ENCODE measurements around the gene ESF1.
"Not testable (repeated sequence)": the region's sequence is repeated elsewhere in the genome, so short reads cannot be mapped to it uniquely, and the experiment has no call there.

Gene ESF1

DNA sequence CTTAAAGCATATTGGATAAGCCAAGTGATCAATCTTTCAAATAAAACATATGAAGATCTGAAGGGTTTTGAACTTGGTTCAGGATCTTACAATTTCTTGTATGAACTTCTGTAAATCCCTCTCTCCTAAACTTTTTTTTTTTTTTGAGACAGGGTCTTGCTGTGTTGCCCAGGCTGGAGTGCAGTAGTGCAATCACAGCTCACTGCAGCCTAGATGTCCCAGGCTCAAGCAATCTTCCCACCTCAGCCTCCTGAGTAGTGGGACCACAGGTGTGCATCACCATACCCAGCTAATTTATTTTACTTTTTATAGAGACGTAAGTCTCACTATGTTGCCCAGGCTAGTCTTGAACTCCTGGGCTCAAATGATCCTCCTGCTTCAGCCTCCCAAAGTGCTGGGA lies 46.5 kb downstream of the ESF1 start:
- DNase-seq, result not testable (repeated sequence)

DNA sequence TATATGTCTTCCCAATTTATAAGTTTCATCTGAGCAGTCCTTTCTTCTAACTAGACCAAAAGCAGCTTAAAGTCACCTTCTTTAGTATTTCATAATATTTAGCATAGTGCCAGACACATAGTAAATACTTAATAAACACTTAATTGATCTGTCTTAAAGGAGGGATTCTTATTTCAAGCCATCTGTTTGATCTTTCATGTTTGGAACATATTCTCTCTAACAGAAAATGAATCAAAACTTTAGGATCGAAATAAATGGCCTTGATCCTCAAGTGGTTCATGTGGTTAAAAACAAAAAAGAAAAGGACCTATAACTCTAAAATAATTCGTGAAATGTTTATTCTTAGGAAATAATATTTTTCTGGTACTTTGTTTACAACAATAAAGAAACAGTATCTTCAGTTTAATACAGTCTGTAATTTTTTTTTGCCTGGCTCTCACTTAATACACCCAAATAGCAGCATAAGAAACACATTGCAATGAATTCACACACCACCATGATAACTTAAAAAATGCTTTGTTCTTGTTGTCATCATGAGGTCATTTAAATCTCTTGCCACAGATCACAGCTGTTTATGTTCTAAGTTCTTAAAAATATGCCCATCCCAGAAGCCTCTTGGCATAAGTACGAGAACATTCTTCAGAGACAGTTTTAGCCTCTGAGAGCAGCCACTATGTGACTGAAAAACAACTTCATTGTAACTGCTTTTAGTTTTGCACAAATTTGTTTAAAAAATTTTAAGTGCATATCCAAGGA lies 48.1 kb downstream of the ESF1 start:
- no peak for DNase-seq

- no peak for DNase-seq
These were observed 48.9 kb downstream of the ESF1 start for GRCh38 chr20:13735826-13736225.

DNA sequence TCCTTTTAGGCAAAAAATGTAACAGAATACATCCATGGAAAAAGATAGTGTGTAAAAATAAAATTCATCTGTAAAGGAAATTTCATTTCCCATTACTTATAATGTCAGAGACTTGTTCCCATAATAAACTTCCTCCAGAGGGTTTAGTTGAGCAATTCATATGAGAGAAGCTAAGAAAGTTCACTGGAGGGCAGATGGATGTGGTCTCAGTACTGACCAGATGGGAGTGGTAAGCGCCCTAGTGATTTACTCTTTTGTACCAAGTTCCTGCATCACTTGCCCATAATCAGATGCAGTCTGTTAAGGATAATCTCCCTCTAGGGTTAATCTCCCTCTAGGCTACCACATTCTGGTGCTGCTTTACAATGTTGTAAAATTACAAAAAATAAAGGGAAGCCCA lies 61.7 kb downstream of the ESF1 start:
- no peak for DNase-seq

DNA sequence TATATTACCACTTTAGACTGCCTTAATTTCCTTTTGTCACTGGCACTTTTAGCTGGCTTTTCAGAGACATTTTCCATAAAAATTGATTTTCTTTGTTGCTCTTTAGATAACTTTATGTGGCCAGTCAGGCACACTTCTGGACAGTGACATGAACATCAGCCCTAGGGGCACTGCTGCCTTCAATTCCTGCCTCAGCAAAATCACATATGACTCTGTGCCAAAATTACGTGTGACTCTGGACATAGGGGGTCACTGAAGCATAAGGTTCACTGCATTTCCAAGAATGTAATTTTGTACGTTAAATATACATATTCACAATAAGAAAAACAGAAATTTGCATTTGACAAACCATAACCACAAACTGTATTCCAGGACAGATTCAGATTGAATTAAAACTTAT lies 66.5 kb downstream of the ESF1 start:
- DNase-seq, result no peak

DNA sequence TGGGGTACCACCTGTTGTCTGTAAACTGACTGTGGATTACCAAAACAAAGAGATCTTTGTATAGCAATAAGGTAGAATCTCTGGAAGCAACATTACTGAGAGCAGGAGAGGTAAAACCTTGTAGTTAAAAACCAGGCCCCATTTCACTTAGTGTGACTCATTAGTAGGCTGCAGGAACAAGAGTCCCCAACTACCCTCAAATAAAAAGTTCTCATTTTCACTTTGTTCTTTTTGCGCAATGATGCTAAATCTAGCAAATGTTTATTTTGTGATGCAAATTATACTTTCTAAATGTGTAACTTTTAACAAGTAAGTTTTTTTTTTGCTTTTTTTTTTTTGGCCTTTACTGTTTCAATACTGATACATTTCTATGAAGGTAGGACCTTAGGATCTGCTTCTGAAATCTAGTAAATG lies 67.1 kb downstream of the ESF1 start:
- no peak for DNase-seq

- no peak for DNase-seq
These were observed 69.5 kb downstream of the ESF1 start for GRCh38 chr20:13715171-13715570.

DNA sequence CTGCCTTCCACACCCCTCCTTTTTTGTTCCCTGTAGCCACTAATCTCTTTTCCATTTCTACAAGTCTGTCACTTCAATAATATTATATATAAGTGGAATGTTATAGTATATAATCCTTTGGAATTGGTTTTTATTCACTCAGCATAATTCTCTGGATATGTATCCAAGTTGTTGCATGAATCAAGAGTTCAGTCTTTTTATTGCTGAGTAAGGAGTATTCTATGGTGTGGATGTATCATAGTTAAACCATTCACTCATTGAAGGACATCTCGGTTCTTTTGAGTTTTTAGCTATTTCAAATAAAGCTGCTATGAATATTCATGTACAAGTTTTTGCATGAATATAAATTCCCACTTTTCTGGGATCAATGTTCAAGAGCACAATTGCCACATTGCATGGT lies 76.5 kb downstream of the ESF1 start:
- no peak for DNase-seq

GRCh38 chr20:13703265-13703664 lies 81.5 kb downstream of the ESF1 start:
- DNase-seq, result no peak

DNA sequence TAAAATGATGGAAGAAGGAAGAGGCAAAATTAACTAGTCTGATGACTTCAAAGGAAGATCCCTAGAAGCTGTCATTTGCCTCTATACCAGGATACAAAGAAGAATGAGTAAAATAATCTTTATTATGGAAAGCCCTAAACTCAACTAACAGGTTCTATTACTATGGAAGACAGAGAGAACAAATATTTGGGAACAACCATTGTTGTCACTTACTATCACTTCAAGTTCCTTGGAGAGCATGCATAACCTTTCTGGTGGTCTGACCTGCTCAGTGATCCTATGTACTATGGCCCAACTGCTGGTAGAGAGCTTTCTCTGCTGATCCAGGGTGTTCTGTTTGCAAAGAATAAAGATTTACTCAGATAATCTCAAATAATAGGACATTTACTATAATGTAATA lies 83.2 kb downstream of the ESF1 start:
- no peak for DNase-seq

- no peak for DNase-seq
These were observed 84.0 kb downstream of the ESF1 start for GRCh38 chr20:13700761-13701160.

DNA sequence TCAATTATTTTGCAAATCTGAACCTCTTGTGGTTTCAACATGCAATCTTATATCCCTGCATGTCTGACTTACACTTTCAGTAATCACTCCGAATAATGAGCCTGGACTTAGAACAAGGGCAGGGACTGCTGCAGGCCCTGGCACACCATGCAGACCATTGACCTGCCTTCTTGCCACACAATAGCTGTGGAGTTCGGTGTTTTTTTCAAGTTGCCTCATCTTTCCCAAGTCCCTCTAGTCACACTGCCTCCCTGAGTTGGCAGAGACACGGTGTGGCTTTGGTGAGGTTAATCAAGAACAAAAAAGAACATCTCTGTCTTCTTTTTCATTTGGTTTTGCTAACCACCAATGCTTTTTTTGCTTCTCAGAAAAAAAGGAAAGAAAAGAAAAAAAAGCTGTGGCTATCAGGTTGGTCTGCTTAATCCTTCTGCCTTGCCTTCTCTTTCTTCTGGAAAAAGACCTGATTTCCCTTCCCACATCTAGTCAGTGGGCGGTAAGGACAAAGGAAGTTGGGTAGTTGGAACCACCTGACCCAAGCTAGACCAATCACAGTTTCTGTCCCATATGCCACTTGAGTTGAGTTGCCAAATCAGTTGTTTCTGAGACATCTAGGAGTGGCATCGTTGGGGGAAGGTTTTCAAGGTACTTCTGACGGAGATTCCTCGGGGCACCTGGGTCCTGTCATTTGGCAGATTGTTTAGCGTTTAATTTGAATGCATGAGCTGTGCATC lies 90.1 kb downstream of the ESF1 start:
- DNase-seq, result no peak

GRCh38 chr20:13692802-13693736 lies 91.7 kb downstream of the ESF1 start:
- no peak for DNase-seq

DNA sequence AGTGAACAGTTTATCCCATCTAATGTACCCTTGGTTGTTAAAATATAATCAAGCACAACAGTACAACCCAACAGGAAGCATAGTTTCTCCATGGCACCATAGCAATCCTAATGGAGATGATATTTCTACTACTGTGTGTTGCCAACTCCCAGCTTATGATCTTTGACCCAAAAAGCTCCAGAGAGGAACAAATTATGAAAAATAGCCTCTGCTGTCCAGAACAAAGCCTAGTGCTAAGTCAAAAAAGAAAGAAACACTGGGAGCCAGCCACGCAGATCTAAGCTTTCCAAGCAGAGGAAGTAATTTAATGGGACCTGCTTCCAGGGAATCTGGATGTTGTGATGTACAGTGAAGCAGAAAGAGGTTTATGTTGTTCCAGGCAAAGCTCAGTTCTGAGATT lies 93.8 kb downstream of the ESF1 start:
- no peak for DNase-seq

DNA sequence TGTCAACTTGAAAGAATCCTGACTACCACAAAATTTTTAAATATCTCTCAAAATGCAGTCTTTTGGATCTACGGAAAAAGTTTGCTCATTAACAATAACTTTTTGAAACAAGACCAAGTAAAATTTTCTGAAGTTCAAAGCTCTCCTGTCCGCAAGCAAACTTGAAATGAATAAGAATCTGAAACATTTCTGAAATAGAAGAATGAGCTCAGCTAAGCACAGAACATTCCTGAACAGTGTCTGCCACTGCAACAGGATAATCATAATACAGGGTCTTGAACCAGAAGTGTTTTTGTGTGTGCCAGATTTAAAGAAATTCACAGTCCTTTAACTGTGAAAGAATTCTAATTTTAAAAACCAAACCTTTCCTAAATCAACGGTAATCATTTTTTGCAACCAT lies 96.9 kb downstream of the ESF1 start:
- no peak for DNase-seq

DNA sequence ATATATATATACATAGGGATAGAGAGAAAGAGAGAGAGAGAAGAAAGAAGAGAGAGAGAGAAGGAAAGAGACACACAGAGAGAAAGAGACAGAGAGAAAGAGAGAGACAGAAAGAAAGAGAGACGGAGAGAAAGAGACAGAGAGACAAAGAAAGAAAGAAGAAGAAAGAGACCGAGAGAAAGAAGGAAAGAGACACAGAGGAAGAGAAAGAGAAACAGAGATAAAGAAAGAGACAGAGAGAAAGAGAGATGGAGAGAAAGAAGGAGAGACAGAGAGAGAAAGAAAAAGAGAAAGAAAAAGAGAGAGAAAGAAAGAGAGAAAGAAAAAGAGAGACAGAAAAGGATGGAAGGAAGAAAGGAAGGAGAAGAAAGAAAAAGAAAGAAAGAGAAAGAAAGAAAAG lies 99.1 kb downstream of the ESF1 start:
- DNase-seq, result no peak

- DNase-seq, result peak; percentile 75
These were observed 100.0 kb downstream of the ESF1 start for GRCh38 chr20:13684566-13685222.

- no peak for DNase-seq
These were observed 100.9 kb downstream of the ESF1 start for GRCh38 chr20:13683833-13684232.

DNA sequence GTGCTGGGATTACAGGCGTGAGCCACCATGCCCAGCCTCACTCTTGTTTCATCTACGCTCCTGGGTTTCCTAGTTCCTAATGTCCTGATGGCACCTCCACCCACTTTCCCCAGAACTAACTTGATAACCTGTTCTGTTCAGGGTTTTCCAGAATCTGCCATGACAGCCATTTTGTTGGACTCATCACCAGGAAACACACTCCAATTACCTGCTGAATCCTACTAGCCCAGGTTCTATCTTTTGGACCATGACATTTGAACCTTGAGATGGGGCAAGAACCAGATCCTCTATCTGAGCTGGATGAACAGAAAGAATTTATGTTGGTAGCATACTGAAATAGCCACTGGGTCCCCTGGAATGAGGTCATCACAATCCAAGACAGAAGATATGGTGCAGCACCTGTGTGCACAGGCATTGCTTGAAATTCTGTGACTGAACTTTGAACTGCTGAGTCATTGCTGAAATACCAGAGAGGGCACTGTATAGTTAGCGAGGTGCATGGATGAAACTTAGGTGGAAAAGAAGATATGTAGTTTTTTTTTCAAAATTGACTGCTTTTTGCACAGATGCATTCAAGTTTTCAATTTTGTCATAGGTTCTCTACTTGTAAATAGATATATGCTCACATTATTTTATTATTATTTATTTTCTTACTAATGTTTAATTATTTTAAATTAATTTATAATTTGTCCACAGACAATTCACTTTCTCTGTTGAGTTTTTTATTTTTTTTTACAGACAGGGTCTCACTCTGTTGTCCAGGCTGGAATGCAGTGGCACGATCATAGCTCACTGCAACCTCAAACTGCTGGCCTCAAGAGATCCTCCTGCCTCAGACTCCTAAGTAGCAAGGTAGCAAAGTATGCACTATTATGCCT lies 103.2 kb downstream of the ESF1 start:
- no peak for DNase-seq

- no peak for DNase-seq
These were observed 105.8 kb downstream of the ESF1 start for GRCh38 chr20:13678944-13679343.

DNA sequence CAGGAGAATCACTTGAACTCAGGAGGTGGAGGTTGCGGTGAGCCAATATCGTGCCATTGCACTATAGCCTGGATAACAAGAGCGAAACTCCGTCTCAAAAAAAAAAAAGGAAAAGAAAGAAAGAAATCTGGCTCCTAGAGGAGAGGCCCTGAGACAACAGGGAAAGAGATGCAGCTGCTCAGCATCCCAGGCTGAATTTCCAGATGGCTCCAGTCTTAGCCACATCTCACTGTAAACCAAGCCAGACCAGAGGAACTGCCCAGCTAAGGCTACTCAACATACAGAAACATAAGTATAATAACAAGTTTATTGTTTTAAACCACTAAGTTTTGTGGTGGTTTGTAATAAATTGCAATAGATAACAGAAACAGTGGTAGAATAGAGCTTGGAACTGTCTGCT lies 107.5 kb downstream of the ESF1 start:
- DNase-seq, result no peak

- DNase-seq, result no peak
These were observed 108.0 kb downstream of the ESF1 start for GRCh38 chr20:13676682-13677081.

Measured in DMS 273 treated with DMSO at 0.1 percent for 48 hours (cell line).